Nucleus accumbens (tissue), 56 donors: Measurements from ENCODE around the gene ATP10A.

Experiments
- DNase-seq, 56 donors: peaks; one replicate each; lab custom pipeline; 2025; lab: John Stamatoyannopoulos, UW

The ATP10A gene

DNA sequence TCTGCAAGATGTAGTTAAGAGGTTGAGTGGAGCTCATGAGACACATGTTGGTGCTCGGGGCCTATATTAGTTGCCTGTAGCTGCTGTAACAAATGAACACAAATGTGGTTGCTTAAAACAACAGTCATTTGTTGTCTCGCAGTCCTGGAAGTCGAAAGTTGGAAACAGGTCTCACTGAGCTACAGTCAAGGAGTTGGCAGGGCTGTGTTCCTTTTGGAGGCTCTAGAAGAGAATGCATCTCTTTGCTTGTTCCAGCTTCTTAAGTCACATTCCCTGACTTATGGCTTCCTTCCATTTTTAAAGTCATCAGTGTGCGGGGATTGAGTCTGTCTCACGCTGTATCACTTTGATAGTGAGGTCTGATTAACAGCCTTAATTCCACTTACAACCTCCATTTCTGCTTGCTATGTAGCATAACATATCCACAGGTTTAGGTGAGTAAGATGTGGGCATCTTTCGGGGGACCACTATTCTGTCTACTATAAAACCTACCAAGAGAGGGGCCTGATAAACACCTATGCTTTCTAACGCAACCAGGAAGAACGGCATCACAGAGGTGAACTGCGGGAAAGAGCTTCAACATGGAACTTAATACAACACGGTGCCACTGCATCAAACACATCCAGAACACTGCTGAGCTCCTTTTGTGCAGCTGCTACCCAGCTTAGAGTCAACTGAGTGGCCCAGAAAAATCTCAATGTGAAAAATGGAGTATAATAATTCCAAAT is 119.4 kb downstream of the ATP10A start:
- no peak for DNase-seq

DNA sequence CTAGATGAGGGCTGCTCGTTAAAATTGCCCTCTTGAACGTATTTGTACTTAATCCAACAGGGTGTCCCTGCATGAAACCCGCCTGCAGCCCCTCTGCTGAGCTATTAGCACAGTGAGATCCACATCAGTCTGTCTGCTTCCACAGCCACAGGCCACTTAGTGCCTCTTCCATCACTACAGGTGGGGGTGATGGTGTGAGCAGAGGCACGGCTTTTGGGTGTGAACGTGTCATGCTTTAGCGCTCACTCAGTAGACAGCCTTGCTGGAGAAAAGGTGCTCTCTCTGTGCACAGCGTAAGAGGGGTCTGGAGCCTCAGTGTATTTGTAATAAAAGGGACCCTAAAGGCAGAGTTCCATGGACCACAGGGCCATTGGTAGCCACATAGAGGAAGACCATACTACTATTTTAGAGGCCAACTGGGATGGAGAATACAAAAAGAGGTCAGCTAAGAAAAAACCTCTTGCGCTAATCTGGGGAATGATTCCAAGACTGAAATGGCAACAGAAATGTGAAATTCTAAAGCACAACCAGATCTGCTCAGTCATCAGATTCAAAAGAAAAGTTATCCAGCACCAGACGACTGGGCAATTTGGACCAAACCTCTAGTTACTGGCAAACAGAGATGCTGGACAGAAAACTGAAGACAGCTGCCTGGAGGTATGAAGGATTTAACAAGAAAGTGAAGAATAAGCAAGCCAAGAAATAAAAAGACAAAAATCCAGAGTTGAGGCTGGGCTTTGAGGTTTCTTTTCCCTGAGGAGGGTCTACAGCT is 120.2 kb downstream of the ATP10A start:
- DNase-seq = peak in 1 of 56 donors; percentile 3

- peak in 10 of 56 donors; percentile 4 to 53 (median 33) for DNase-seq
Measured at GRCh38 chr15:25742041-25742730, 120.9 kb downstream of the ATP10A start.

DNA sequence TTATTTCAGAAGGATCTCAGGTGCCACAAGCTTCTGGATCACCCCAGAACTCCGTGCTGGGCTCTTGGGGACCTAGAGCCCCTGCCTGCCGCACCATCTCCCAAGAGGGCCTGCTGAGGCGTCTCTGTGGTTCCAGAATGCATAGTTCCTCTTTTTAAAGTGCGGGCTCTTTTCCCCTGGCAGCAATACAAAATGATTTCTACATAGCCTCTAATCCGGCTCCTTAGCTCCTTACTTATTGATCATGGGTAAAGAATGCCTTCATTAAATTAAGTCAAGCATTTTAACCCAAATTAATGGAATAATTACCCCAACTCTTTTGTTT is 121.9 kb downstream of the ATP10A start:
- no peak for DNase-seq

DNA sequence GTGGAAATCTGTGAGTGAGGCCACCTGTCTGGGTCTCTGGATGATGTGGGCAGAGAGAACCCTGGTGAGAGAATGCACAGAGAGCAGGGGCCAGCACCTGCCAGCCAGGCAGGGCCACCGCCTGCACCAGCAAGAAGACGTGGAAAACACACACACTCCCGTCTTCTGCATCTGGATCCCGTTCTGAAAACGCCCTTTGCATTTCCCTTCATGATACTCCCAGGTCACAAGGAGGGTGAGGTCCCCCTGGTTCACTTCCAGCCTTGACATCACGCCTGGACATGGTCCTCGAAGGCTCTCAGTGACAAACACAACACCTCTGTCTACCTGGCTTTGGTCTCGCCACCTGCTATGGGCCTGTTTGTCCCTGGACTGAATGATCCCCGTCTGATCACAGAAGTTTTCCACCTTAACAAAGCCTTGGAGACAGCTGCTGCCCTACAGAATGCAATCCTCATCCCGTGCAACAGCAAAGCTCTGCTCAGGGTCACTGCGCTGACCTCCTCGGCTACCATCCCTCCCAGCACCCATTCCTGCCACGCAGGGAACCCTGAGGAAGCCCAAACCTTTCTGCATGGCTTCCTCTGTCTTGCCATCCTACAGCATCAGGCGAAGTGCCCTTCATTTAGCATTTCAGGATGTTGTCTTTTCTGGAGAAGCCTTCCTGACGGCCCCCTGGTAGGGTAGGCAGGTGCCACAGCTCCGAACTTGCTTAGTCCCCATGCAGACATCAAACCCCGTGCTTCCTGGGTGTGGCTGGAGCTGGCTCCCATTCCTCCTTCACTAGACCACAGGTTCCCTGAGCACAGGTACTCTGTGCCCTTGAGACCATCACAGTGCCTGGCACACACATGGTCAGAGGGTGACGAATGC is 122.5 kb downstream of the ATP10A start:
- DNase-seq = no peak

DNA sequence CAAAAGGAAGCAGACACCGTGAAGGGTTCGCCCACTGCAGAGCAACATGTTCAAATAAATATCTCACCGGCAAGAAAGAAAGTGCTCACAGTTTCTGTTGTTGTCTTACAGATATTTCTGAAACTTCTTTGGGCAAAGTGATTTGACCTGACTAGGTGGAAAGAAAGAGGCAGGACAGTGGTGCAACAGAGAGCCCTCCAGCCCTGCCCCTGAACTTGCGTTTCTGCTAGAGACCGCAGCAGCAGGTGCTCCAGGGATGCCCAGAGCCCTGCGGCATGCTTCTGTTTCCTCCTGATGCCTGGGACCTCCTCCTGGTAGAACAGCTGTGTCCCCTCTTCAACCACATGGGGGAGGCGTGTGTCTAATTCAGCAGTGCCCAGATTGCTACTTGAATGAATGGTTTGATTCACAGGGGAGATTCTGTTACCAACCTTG is 123.4 kb downstream of the ATP10A start:
- peak in 1 of 56 donors; percentile 21 for DNase-seq

- DNase-seq = no peak
Measured at GRCh38 chr15:25738171-25738965, 124.8 kb downstream of the ATP10A start.

- DNase-seq = no peak
Measured at GRCh38 chr15:25737218-25737643, 125.9 kb downstream of the ATP10A start.

- no peak for DNase-seq
Measured at GRCh38 chr15:25736461-25736860, 126.7 kb downstream of the ATP10A start.

- DNase-seq = peak in 3 of 56 donors; percentile 13 to 48 (median 46)
Measured at GRCh38 chr15:25735550-25736384, 127.4 kb downstream of the ATP10A start.

DNA sequence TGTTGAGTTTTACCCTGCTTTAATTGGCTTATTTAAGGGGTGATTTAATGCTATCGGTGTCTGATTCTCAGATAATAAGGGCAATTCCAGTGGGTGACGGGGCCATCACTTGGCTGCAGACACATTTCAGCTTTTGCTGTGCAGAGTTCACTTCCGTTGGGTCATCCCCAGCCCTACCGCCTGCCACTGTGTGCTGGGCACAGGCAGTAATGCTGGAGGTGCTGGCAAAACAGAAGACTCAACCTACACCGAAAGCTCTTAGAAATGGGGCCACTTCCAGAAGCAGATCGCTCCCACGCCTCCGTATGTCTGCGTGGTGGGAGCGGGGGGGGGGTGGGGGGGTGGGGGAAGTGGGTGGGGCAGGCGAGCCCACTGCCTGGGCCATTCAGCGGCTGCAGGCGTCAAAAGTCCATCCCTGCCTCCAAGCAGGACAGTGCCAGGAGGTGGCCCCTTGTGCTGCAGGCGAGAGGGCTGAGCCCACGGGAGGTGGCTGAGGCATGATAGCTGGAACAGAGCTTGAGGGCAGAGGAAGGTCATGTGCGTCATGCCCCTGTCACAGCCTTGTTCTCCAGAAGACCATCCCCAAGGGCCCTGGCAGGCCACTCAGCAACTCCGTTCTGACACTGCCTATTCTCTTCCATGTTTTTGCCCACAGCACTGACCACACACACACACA is 128.3 kb downstream of the ATP10A start:
- no peak for DNase-seq

DNA sequence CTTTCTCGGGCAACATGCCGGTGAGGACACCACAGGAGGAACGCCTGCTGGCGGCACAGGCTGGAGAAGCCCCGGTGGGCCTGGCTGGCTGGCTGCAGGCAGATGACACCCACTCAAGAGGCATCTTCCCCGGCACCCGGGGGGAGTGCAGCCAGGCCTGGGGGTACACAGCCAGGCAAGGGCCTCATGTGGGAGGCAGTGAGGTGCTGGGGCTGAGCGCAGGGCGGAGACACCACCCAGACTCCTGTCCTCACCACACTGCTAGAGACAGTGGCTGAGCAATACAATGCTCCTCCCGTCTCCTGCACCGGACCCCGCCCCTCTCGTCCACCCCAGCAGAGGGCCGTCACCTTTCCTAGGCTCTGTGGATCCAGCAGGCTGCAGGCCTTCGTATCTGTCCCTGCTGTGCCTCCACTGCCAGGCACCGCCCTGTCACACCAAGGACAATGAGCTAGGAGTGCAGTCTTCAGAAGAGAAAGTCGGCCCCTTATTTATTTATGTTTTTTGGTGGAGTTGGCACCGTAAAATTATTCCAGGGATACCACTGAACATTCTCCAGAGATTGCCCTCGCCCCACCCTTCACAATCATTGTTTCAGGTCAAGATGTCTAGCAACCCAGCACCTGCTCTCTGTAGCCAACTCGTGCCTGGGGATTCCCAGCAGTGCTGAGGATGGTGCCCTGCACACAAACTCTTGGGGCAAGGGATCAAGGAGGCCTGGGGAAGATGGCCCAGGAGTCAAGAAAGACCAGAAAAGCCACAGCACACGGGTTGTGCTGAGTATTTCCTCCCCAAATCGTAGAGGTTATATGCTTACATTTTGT is 129.1 kb downstream of the ATP10A start:
- no peak for DNase-seq

DNA sequence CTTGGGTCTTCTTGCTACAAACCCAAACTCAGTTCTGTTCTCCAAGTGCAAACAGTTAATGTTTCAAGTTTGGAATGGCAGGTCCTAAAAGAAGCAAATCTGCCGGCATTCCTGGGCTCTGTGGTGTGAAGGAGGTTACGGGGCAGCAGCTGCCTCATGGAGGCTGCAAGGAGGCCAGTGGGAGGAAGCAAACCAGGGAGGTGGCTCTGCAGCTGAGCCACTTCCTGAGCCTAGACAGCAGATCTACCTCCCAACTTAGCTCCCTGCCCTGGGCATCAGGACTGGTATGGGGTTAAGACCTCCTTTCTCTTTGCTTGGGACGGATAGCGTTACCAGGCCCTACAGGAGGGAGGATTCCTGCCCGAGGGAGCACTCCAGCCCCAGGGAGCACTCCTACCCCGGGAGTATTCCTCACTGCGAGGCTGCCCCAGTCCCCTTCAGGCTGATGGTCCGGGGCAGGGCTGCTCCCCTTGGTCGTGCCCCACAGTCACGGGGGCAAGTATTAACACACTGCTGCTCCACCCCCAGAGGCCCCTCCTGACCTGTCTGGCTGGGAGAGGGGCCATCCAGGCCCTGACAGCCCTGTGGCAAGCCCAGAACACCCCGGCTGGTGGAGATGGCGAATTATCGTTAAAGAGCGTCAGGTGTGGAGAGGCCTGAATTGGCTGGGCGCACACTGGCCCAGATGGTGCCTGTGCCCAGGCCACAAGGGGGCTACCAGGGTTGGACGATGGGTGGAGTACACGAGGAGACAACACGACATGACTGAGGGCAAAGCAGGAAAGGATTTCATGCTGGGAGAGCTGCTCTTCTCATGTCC is 129.9 kb downstream of the ATP10A start:
- no peak for DNase-seq

DNA sequence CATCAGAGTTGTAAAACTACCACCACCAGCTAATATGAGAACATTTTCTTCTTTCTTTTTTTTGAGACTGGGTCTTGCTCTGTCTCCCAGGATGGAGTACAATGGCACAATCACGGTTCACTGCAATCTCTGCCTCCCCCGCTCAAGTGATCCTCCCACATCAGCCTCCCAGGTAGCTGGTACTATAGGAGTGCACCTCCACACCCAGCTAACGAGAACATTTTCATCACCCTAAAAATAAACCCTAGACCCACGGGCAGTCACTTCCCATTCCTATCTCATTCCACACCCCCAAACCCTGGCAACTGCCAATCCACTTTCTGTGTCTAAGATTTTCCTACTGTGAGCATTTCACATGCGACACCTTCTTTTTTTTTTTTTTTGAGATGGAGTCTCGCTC is 130.9 kb downstream of the ATP10A start:
- peak in 1 of 56 donors; percentile 14 for DNase-seq

- DNase-seq = no peak
Measured at GRCh38 chr15:25731411-25731810, 131.7 kb downstream of the ATP10A start.

GRCh38 chr15:25730918-25731317 is 132.2 kb downstream of the ATP10A start:
- DNase-seq = no peak
